CD4-positive, alpha-beta T cell treated with Interleukin-15 for 1 hour (primary cell): ENCODE measurements around the gene QARS1.

Experiments
- DNase-seq: peaks from one replicate; pipeline ENCODE4 v3.0.0-alpha.2; 2020

Gene QARS1

GRCh38 chr3:49120096-49120437 lies 15.5 kb upstream of the QARS1 start:
- DNase-seq: no peak

GRCh38 chr3:49119439-49119838 lies 14.9 kb upstream of the QARS1 start:
- no peak for DNase-seq

- no peak for DNase-seq
These were observed 14.5 kb upstream of the QARS1 start for GRCh38 chr3:49119036-49119435.

GRCh38 chr3:49112262-49112661 lies 7.7 kb upstream of the QARS1 start:
- DNase-seq: no peak

- no peak for DNase-seq
These were observed 6.8 kb upstream of the QARS1 start for GRCh38 chr3:49111347-49111746.

GRCh38 chr3:49110780-49111179 lies 6.2 kb upstream of the QARS1 start:
- DNase-seq: no peak

- DNase-seq: no peak
These were observed 3.8 kb upstream of the QARS1 start for GRCh38 chr3:49108346-49108745.

GRCh38 chr3:49104052-49104426 lies 518 bp downstream of the QARS1 start:
- DNase-seq: no peak

GRCh38 chr3:49100046-49100615 lies 4.4 kb downstream of the QARS1 start:
- peak; percentile 10 for DNase-seq

GRCh38 chr3:49098910-49099630 lies 5.5 kb downstream of the QARS1 start:
- no peak for DNase-seq

- no peak for DNase-seq
These were observed 6.1 kb downstream of the QARS1 start for GRCh38 chr3:49098429-49098828.

GRCh38 chr3:49093853-49094767 lies 10.4 kb downstream of the QARS1 start, which contains the start of gene QRICH1:
QRICH1 (minus strand) TSS chr3:49094071; CDS start chr3:49077017, 17,054 bp downstream.
- peak; percentile 96 for DNase-seq

GRCh38 chr3:49092938-49093852 lies 11.4 kb downstream of the QARS1 start:
- DNase-seq: peak; percentile 83

GRCh38 chr3:49081429-49081828 lies 23.1 kb downstream of the QARS1 start:
- no peak for DNase-seq

- DNase-seq: no peak
These were observed 25.3 kb downstream of the QARS1 start for GRCh38 chr3:49079270-49079669.

GRCh38 chr3:49076646-49077045 lies 27.9 kb downstream of the QARS1 start:
- DNase-seq: no peak

- no peak for DNase-seq
These were observed 28.4 kb downstream of the QARS1 start for GRCh38 chr3:49076116-49076515.

GRCh38 chr3:49058011-49058410 lies 46.5 kb downstream of the QARS1 start:
- no peak for DNase-seq

GRCh38 chr3:49057268-49057667 lies 47.3 kb downstream of the QARS1 start:
- no peak for DNase-seq

GRCh38 chr3:49054344-49054862 lies 50.2 kb downstream of the QARS1 start:
- DNase-seq: no peak

- DNase-seq: no peak
These were observed 51.0 kb downstream of the QARS1 start for GRCh38 chr3:49053543-49053942.
